NCI-H510A (cell line): ENCODE measurements around the gene BRIP1.
"Not testable (repeated sequence)": the region's sequence is repeated elsewhere in the genome, so short reads cannot be mapped to it uniquely, and the experiment has no call there.

ENCODE experiments used
- DNase-seq: peaks from one replicate; lab custom pipeline; 2025; lab: John Stamatoyannopoulos, UW

BRIP1 gene

DNA sequence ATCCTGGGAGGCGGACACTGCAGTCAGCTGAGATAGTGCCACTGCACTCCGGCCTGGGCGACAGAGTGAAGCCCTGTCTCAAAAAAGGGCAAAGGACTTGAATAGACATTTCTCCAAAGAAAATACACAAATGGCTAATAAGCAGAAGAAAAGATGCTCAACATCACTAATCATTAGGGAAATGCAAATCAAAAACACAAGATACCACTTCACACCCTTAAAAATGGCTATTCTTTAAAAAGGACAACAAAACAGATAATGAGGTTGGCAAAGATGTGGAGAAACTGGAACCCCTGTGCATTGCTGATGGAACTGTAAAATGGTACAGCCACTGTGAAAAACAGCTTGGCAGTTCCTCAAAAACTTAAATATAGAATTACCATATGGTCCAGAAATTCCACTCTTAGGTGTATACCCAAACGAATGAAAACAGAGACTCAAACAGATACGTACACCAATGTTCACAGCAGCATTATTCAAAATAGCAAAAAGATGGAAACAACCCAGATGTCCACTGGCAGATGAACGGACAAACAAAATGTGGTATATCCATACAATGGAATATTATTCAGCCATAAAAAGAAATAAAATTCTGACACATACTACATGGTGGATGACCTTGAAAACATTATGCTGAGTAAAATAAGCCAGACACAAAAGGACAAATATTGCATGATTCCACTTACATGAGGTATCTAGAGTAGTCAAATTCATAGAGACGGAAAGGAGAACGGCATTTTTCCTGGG is 35.5 kb downstream of the BRIP1 start:
- no peak for DNase-seq

DNA sequence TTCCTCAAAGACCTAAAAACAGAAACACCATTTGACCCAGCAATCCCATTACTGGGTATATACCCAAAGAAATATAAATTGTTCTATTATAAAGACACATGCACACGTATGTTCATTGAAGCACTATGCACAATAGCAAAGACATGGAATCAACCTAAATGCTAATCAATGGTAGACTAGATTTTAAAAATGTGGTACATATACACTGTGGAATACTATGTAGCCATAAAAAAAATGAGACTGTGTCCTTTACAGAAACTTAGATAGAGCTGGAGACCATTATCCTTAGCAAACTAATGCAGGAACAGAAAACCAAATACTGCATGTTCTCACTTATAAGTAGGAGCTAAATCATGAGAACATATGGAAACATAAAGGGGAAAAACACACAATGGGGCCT is 36.5 kb downstream of the BRIP1 start:
- DNase-seq: not testable (repeated sequence)

DNA sequence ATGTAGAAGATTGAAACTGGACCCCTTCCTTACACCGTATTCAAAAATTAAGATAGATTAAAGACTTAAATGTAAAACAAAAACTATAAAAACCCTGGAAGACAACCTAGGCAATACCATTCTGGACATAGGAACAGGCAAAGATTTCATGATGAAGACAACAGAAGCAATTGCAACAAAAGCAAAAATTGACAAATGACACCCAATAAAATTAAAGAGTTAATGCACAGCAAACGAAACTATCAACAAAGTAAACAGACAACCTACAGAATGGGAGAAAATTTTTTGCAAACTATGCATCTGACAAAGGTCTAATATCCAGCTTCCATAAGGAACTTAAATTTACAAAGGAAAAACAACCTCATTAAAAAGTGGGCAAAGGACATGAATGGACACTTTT is 37.1 kb downstream of the BRIP1 start:
- not testable (repeated sequence) for DNase-seq

DNA sequence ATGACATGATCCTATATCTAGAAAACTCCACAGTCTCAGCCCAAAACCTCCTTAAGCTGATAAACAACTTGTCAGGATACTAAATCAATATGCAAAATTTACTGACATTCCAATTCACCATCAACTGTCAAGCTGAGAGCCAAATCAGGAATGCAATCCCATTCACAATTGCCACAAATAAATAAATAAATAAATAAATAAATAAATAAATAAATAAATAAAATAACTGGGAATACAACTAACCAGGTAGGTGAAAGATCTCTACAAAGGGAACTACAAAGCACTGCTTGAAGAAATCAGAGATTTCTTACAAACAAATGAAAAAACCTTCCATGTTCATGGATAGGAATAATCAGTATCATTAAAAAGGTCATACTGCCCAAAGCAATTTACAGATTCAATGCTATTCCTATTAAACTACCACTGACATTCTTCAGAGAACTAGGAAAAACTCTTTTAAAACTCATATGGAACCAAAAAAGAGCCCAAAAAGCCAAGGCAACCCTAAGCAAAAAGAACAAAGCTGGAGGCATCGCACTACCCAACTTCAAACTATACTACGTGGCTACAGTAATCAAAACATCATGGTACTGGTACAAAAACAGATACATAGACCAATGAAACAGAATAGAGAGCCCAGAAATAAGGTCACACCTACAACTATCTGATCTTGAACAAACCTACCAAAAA is 37.7 kb downstream of the BRIP1 start:
- no peak for DNase-seq

DNA sequence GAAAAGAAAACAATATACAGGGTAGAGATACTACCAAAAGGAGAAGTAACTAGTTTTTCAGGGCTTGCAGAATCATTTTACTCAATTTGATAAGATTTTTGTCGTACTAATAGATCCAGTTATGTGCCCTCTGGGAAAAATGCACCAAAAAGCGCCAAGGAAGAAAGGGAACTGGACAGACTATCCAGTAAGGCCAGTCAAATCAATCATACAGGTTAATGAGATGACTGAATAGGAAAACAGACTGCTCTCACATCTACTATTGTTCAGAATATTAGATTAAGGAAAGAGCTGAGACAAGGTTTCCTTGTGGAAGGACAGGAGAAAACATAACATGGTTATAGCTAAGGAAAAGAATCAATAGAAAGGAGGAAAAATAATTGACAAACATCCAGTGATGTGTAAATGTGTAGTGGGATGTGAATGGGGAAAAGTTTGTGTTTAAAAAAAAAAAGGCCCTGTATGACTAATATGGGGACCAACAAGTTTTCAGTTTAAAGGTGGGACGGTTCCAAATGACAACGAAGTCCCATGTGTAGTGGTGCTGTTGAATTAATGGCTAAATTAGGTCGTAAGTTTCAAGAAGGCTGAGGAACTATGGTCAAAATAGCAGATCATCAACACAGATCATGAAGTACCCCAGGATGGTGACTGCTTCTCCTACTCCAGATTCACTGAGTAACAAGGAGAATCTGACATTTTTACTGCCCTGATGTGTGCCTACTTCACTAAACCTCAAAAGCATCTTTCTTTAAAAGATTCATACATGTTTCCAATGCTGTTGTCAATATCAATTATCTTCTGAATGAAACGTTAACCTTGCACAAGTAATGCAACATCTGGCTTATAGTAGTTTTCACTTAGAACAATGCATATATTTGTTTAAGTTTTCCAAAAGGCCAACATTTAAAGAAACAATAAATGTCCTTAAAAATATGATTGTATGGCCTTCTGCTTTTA is 40.7 kb downstream of the BRIP1 start:
- no peak for DNase-seq

DNA sequence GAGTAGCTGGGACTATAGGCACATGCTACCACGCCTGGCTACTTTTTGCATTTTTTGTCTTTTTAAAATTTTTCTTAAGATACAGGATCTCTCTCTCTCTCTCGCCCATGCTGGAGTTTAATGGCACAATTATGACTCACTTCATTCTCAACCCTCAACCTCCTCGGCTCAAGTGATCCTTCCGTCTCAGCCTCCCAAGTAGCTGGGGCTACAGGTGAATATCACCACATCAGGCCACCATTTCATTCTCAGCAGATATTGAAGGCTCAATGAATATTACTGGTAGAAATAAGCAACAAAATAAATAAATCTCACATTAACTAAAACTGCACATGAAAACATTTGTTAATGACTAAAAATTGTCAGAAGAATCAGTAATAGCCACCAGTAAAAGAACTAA is 41.7 kb downstream of the BRIP1 start:
- DNase-seq: no peak

DNA sequence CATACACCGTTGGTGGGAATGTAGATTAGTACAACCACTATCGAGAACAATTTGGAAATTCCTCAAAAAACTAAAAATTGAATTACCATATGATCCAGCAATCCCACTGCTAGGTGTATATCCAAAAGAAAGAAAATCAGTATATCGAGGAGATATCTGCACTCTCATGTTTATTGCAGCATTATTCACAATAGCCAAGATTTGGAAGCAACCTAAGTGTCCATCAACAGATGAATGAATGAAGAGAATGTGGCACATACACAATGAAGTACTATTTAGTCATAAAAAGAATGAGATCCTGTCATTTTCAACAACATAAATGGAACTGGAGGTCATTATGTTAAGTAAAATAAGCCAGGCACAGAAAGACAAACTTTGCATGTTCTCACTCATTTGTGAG is 44.1 kb downstream of the BRIP1 start:
- DNase-seq: not testable (repeated sequence)

DNA sequence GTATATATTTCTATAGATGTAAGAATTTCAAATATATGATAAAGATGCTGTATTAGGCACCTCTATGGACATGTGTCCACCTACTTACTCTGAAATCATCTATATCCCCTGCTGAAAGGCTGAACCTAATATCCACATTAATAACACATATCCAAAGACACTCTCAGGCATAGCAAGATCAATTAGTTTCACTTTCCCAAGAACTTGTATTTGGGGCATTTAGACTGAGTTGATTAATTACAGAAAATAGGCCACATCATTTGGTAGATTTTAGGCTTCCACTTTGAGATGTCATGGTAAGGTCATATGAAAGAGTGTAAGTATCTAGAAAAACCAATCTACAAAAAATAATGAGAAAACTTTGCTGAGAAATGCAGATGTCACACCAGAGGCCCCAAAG is 45.1 kb downstream of the BRIP1 start:
- DNase-seq: no peak

DNA sequence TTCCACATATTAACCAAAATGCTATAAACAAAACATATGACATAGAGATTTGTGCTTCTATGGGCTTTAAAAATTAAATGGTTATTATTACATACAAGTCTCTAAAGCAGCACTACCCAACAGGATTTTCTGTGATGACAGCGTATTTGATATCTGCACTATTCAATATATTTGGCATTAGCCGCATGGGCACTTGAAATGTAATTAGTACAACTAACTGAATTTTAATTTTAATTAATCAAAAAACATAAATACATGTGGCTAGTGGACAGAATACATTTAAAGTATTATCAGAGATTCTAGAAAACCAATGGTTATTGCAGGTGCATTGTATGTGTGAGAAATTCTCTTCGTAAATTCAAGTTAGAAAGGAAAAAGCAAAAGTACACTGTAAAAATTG is 45.9 kb downstream of the BRIP1 start:
- no peak for DNase-seq

DNA sequence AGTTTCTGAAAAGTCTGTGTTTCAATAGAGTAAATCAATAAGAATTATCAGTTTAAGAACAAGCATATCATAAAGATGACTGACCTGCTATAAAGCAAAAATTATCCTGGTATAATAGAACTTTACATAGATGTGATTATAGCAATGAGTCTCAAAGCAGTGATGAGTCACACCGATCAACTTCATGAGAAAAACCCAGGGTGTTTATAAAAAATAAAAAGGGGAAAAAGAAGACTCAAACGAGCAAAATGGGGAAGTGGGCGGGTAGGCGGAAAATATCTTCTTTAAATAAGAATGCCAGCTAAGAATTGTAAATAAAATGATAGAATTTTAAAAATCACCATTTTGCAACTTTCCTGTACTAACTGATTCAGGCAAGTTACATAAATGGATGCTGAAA is 46.8 kb downstream of the BRIP1 start:
- DNase-seq: no peak

DNA sequence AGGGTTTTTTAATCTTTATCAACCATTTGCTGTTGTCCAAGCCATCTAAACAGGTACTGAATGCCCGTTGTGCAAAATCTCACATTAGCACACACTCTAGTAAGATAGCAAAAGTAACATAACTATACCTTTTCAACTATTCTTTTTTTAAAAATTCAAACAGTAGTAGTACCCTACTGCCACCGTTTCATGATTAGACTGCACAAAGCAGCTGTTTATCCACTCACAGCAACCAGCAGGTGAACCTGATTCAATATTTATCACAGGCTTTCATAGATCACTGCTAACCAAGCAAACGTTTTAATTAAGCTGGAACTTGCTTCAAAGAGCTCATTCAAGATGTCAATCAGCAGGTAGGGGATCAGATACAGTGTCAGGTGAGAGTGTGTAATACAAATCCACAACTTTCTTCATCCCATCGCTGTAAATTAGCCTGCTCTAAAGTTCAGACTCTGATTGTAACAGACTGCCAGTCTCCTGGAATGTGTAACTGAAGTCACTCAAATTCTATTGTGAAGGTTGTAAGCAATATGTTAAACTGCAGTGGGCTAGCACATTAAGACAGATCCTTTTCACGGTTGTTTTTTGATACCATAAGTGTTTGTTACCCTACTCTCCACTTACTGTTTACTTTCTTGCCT is 47.3 kb downstream of the BRIP1 start:
- peak; percentile 58 for DNase-seq

DNA sequence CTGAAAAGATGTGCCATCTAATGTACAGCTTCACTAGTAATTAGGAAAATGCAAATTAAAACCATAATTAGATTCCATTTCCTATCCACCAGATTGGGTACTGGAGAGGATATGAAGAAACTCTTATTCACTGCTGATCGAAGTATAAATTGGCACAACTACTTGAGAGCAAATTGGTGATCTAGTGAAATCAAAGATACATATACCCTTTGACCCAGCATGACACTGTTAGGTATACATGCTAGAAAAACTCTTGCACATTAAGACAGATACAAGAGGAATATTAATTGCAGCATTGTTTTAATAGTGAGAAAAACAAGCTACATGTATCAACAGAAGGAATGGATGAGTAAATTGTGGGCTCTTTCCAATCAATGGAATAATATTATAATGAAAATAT is 48.8 kb downstream of the BRIP1 start:
- DNase-seq: no peak

DNA sequence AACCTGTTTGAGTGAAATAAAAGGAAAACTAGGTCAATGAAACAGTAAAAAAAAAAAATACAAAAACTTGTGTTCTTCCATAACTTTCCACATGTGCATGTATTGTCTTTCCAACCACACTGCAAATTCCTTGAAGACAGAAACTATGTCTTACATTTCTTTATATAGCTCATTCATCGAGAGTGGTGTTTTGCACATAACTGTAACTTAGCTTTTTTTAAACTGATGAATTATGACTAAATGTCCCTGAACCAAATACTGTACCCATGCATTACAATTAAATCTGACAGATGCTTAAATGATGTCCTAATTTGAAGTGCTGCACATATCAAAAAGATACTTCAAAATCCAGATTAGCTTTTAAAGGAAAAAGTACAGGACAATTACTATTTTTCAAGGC is 50.1 kb downstream of the BRIP1 start:
- no peak for DNase-seq

DNA sequence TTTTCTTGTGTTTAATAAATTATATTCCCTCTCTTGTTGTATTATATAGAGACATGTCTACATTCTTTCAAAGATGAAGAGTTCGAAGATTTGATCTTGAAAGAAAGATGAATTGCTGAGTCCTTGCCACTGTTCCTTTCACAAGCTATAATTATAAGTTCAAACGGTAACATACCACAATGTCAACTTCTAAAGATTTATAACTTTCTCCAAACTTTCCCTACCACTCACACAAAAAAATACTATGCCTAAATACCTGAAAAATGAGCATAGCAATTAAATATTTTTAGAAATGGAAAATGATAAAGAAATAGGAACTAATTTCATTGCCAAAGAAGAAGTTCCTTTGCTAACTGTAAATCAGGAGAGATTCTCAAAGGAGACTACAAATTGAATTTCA is 50.6 kb downstream of the BRIP1 start:
- no peak for DNase-seq

DNA sequence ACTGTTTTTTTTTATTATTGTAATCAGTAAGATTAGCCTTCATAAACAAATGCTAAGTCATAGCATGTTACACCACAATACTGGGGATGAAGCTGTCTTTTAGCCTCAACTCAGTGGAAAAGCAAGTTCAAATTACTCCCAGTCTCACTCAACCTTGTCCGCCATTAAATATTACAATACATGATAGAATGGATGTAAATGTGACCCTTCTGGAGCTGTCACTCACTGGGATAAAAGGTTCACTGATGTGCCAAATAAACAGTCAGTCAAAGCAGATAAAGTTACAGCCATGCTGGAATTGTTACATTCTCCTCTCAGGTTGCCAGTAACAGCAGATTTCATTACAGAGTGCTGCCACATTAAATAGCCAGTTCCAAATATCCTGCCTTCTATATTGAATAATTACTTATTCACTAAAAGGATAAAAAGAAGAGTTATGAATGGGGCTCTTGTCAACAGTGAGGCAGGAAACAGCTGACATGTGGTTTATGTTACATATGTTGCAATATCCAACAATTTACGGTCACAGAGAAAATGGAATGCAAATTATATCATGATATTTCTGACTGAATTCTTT is 53.4 kb downstream of the BRIP1 start:
- peak; percentile 9 for DNase-seq

DNA sequence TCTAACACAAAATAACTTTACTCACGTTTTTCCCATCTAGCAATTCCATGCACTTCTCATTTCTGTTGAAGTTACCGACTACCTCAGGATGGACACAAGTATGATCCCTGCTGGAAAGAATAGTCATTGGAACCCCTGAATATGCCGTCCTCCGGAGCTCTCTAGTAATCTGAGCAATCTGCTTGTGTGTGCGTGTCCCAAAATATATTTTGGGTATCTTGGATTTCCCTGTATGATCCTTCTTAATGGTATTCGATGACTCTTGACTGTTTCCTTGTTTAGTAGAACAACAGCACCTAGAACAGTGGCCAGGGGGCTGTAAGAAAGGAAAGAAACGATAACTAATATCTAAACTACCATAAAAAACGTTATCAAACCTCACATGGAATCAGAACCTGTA is 54.9 kb downstream of the BRIP1 start:
- no peak for DNase-seq

DNA sequence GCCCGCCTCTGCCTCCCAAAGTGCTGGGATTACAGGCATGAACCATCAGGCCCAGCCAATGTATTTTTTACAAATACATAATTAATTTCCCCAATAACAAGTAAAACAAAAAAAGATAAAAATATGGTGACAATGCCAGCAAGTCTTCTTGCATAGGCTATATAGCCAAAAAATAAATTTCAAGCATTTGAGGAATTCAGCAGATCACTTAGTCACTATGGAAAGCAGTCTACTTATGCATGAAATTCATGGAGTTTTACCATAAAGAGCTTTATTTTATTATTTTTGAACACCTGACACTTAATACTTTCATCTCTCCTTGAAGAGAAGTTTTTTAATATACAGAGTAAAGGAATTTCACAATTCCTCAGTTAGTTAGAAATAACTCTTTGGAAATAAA is 56.4 kb downstream of the BRIP1 start:
- no peak for DNase-seq

DNA sequence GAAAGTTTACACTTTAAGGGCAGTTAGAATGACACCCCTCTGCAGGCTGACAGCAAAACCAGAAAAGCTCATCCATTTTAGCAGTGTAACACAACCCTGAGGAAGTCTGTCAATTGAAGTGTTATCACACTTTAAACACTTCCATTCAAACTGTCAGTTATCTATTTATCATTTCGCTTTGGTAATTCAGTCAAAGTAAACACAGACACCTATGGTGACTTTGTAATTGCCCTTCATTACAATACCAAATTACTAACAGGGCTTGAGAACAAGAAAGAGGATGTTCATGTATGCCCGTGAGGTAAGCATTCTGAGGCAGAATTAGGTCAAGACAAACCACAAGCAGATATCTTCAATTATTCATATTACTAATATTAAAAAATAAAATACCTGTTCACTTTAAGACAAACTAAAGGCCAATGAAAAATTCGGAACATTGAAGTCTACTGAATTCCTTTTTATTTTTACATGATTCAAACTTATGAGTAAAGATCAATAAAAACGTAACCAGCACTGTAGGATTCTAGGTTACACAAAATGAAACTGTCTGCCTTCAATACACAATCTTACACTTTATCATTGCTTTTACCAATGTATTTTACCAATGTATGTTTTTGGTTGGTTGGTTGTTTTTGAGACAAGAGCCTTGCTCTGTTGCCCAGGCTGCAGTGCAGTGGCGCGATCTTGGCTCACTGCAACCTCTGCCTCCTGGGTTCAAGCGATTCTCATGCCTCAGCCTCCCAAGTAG is 57.1 kb downstream of the BRIP1 start:
- peak; percentile 2 for DNase-seq

DNA sequence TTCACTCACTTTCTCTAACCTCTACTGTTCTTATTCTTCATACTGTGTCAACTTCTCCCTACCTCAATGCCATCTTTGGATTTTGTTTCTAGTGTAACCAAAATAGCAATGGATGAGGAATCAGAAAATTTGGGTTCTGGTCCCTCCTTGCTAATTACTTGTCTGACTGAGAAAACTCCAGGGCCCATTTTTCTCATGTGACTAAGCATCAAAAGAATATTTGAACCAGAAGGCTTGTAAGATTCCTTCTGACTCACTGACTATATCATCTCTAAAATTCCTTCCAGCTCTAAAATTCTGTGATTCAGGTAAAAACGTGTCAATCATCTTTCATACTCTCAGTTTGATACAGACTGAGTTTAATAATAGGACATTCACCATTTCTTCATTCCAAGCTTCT is 57.9 kb downstream of the BRIP1 start:
- DNase-seq: no peak

DNA sequence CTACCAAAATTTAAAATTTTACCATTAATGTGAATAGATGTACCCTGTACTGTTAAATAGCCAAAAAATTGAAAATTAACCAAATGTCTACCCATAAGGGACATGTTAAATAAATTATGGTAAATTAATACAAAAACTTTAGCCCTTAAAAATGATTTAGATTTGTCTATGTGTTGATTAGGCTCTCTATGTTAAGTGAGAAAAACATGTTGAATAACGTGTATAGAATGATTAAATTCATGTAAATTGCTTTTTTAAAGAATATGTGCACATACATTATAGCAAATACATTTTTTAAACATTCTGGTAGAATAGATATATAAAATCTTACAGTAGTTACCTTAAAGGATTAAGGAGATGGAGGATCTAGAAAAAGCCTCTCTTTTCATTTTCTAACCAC is 59.5 kb downstream of the BRIP1 start:
- no peak for DNase-seq

DNA sequence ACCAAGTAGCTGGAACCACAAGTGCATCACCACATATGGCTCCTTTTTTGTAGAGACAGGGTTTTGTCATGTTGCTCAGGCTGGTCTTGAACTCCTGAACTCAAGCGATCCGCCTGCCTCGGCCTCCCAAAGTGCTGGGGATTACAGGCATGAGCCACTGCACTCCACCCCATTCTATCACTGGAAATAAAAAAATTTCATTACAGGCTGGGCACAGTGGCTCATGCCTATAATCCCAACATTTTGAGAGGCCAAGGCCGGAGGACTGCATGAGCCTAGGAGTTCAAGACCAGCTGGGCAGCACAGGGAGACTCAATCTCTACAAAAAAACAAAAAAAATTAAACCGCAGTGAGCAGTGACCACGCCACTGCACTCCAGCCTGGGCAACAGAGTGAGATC is 60.1 kb downstream of the BRIP1 start:
- DNase-seq: no peak
